22Rv1 (cell line): ENCODE data around the gene FSIP1.

Experiments
- CTCF ChIP-seq: fragments of 450-650 bp; IDR thresholded peaks from 2 replicates; pipeline ENCODE4 v1.5.1; 2017; ENCODE audit warnings: mild to moderate bottlenecking
- ZFX ChIP-seq: fragments of 450-650 bp; IDR thresholded peaks from 2 replicates; pipeline ENCODE4 v1.6.1; 2017; ENCODE audit warnings: antibody characterized with exemption, borderline replicate concordance

- TF ChIP-seq CTCF: no peak
- no peak for TF ChIP-seq ZFX
These were observed 136.7 kb downstream of the FSIP1 start for GRCh38 chr15:39645976-39646257.
